Neural crest cell (in vitro differentiated cells): ENCODE results near the gene KCTD5. TPM values are rescaled to one million over a fixed set of nuclear protein-coding genes. Genes with fewer than 3 reads are reported as not detected.
"Not testable (repeated sequence)": the region's sequence is repeated elsewhere in the genome, so short reads cannot be mapped to it uniquely, and the experiment has no call there.

ENCODE experiments used
- DNase-seq: peaks from one replicate; pipeline ENCODE4 v3.0.0; 2021; ENCODE audit warnings: low read depth, mixed read lengths, low spot score
- H3K27ac Mint-ChIP-seq: one replicate; pipeline ENCODE4 v1.8.0; 2021; ENCODE audit warnings: mild to moderate bottlenecking, mixed read lengths; ENCODE audit not compliant: unreplicated experiment
- H3K27me3 Mint-ChIP-seq: 2 replicates; pipeline ENCODE4 v1.8.0; 2021; ENCODE audit warnings: low read depth, mild to moderate bottlenecking, mixed read lengths
- H3K36me3 Mint-ChIP-seq: 2 replicates; pipeline ENCODE4 v1.8.0; 2021; ENCODE audit warnings: low read depth, mild to moderate bottlenecking, mixed read lengths
- H3K4me1 Mint-ChIP-seq: 2 replicates; pipeline ENCODE4 v1.8.0; 2021; ENCODE audit warnings: mixed read lengths
- H3K4me3 Mint-ChIP-seq: one replicate; pipeline ENCODE4 v1.8.0; 2021; ENCODE audit warnings: mild to moderate bottlenecking, mixed read lengths
- H3K9me3 Mint-ChIP-seq: 2 replicates; pipeline ENCODE4 v1.8.0; 2021; ENCODE audit warnings: mixed read lengths
- total RNA-seq: library from RNA; stranded (reverse); gene quantifications from 2 replicates; pipeline ENCODE4 v1.2.1, GENCODE V29; 2021
- TF ChIP-seq, protein P1 (sequence below): fragments of 200-600 bp; sonication (generic); conservative IDR thresholded peaks from 2 replicates; pipeline ENCODE4 v1.5.0; 2021; ENCODE audit warnings: antibody characterized with exemption, mild to moderate bottlenecking

Gene KCTD5
- total RNA-seq, 1 donor from 2014 or later = 27.7 TPM

- DNase-seq = no peak
- Mint-ChIP-seq H3K9me3 (no peaks in the 10 kb centered on the region), H3K27me3 (peaks cover 11% of the 10 kb centered on the region), H3K27ac (no peak within 1 kb of the TSS), H3K4me3 (peak within 1 kb of the TSS; percentile 85), H3K36me3 (no peaks in the 10 kb centered on the region), H3K4me1 (no peaks in the 10 kb centered on the region)
- TF ChIP-seq, protein P1, sequence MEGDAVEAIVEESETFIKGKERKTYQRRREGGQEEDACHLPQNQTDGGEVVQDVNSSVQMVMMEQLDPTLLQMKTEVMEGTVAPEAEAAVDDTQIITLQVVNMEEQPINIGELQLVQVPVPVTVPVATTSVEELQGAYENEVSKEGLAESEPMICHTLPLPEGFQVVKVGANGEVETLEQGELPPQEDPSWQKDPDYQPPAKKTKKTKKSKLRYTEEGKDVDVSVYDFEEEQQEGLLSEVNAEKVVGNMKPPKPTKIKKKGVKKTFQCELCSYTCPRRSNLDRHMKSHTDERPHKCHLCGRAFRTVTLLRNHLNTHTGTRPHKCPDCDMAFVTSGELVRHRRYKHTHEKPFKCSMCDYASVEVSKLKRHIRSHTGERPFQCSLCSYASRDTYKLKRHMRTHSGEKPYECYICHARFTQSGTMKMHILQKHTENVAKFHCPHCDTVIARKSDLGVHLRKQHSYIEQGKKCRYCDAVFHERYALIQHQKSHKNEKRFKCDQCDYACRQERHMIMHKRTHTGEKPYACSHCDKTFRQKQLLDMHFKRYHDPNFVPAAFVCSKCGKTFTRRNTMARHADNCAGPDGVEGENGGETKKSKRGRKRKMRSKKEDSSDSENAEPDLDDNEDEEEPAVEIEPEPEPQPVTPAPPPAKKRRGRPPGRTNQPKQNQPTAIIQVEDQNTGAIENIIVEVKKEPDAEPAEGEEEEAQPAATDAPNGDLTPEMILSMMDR = no peak
Observed at GRCh38 chr16:2720064-2720457, 37.7 kb downstream of the KCTD5 start, which contains the start of gene PRSS27. PRSS27 (minus strand) TSS chr16:2720224; CDS start chr16:2720160, 64 bp downstream.

GRCh38 chr16:2720719-2721633, 38.7 kb downstream of the KCTD5 start:
- no peak overlapping the region for H3K27ac Mint-ChIP-seq
- no peaks in the 10 kb centered on the region for H3K4me1 Mint-ChIP-seq
- H3K4me3 Mint-ChIP-seq = peak overlapping the region; percentile 85
- no peaks in the 10 kb centered on the region for H3K36me3 Mint-ChIP-seq
- peaks cover 8% of the 10 kb centered on the region for H3K27me3 Mint-ChIP-seq
- DNase-seq = peak; percentile 85
- TF ChIP-seq, protein P1 = peak; percentile 86
- no peaks in the 10 kb centered on the region for H3K9me3 Mint-ChIP-seq

- not testable (repeated sequence) for H3K27ac Mint-ChIP-seq, H3K36me3 Mint-ChIP-seq, H3K4me1 Mint-ChIP-seq, DNase-seq, H3K9me3 Mint-ChIP-seq, H3K27me3 Mint-ChIP-seq
- H3K4me3 Mint-ChIP-seq = peak overlapping the region; percentile 78
Observed at GRCh38 chr16:2721634-2722173, 39.4 kb downstream of the KCTD5 start.

DNA sequence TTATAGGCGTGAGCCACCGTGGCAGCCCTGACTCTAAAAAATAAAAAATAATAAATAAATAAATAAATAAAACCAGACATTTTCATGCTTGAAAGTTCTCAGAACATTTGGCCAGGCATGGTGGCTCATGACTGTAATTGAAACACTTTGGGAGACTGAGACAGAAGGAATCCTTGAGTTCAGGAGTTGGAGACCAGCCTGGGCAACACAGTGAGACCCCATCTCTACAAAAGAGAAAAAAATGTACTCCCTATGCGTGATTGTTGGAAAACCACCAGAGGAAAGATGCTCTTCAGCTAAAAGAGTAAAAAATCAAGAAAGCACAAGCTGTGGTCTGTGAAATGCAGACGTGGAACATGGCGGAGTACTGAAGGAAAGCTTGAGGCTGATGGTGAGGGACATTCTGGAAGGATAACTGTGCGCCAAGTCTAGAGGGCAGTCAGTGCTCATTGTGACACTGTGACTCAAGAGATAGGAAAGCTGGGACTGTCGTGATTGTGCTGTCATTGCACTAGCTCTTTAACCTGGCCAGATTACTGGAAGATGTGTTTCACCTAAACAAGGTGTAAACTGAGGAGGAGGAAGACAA, 41.9 kb downstream of the KCTD5 start:
- Mint-ChIP-seq H3K9me3 (no peaks in the 10 kb centered on the region), H3K4me3 (no peak overlapping the region), H3K4me1 (no peaks in the 10 kb centered on the region), H3K27ac (no peak overlapping the region), H3K27me3 (peaks cover 7% of the 10 kb centered on the region), H3K36me3 (no peaks in the 10 kb centered on the region)
- no peak for DNase-seq
- TF ChIP-seq, protein P1 = no peak

DNA sequence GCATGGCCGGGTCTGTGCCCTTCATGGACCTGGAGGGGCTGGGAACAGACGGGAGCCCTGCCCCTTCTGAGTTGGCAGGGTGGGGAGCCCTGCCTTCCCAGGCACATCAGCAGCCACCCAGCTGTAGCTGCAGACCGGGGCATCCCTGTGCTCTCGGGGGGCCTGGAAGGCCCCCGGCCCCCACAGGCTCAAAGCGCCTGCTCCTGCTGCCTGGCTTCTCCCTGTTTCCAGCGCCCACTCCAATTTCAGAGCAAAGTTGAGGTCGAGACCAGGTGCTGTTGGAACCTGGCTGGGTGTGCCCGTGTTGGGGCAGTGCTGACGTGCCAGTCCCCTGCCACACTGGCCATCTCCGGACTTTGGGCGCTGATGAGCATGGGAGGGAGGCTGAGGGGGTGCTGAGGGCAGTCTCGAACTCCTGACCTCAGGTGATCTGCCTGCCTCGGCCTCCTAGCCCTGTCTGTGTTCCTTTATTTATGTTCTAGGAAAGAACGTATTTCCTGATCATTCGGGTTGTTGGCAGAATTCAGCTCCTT, 42.6 kb downstream of the KCTD5 start:
- Mint-ChIP-seq H3K4me1 (no peaks in the 10 kb centered on the region), H3K4me3 (peak overlapping the region; percentile 29), H3K27ac (no peak overlapping the region), H3K27me3 (peaks cover 7% of the 10 kb centered on the region), H3K9me3 (no peaks in the 10 kb centered on the region), H3K36me3 (no peaks in the 10 kb centered on the region)
- DNase-seq = no peak
- TF ChIP-seq, protein P1 = no peak
